ENCODE measurements around the gene ACY1. TPM values are rescaled to one million over a fixed set of nuclear protein-coding genes. Genes with fewer than 3 reads are reported as not detected.
A peak's percentile ranks its signal among the peaks of the same experiment; 100 is the strongest.

The ACY1 gene
- total and polyA plus RNA-seq, 2 of the 13 experiments (the other 11 are each of a cell fraction or from before 2014, with no cell fraction given): 113 to 162 TPM

DNA sequence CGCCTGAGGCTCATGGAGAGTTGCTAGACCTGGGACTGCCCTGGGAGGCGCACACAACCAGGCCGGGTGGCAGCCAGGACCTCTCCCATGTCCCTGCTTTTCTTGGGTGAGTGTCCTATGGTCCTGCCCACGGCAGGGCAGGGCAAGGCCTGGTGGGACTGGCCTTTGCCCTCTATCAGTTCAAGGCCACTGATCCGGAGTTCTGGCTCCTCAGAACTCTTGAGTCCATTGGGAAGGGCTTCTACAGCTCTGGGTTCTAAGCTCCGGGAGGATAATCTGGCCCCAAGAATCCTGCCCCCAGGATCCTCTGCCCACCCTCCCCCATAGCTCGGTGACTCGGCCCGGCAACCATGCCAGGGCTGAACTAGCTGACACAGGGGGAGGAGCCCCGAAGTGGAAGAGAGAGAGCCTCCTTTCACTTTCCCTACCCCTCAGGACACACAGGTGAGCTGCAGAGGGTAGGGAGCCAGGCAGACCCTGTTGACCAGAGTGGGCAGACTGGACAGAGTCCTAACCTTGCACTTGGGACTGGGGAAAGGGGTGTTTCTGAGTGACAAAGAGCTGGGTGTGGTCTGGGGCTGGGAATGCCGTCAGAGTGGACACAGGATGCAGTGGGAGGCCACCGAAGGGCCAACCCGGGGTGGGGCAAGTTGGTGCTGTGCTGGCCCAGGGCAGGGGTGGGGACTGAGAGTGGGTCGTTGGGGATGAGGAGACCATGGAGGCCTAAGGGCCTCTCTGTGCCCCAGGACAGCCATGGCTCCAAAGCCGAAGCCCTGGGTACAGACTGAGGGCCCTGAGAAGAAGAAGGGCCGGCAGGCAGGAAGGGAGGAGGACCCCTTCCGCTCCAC lies 40.5 kb upstream of the ACY1 start (continued):
- TF ChIP-seq, protein P1, sequence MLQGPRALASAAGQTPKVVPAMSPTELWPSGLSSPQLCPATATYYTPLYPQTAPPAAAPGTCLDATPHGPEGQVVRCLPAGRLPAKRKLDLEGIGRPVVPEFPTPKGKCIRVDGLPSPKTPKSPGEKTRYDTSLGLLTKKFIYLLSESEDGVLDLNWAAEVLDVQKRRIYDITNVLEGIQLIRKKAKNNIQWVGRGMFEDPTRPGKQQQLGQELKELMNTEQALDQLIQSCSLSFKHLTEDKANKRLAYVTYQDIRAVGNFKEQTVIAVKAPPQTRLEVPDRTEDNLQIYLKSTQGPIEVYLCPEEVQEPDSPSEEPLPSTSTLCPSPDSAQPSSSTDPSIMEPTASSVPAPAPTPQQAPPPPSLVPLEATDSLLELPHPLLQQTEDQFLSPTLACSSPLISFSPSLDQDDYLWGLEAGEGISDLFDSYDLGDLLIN (CRISPR knock-in tag; IDR thresholded peaks at IDR 0.05; ENCODE audit: borderline replicate concordance): no peak
- TF ChIP-seq, protein P2, sequence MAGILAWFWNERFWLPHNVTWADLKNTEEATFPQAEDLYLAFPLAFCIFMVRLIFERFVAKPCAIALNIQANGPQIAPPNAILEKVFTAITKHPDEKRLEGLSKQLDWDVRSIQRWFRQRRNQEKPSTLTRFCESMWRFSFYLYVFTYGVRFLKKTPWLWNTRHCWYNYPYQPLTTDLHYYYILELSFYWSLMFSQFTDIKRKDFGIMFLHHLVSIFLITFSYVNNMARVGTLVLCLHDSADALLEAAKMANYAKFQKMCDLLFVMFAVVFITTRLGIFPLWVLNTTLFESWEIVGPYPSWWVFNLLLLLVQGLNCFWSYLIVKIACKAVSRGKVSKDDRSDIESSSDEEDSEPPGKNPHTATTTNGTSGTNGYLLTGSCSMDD (CRISPR knock-in tag; IDR thresholded peaks at IDR 0.05): no peak
- TF ChIP-seq ZNF567 (CRISPR knock-in tag; IDR thresholded peaks at IDR 0.05; ENCODE audit: borderline replicate concordance) (no peak), MTF1 (CRISPR knock-in tag; IDR thresholded peaks at IDR 0.05) (no peak), CREB1 (IDR thresholded peaks at IDR 0.05) (no peak), CREB1 (CRISPR knock-in tag; IDR thresholded peaks at IDR 0.05) (no peak), AGO1 (IDR thresholded peaks at IDR 0.05; ENCODE audit: low read depth, low read length, poor library complexity, severe bottlenecking) (no peak), ZNF570 (CRISPR knock-in tag; IDR thresholded peaks at IDR 0.05; ENCODE audit: borderline replicate concordance) (no peak), BRCA1 (CRISPR knock-in tag; IDR thresholded peaks at IDR 0.05) (no peak), ZBTB8A (CRISPR knock-in tag; IDR thresholded peaks at IDR 0.05; ENCODE audit: borderline replicate concordance, low read depth) (no peak), SRSF9 (IDR thresholded peaks at IDR 0.05; ENCODE audit: borderline replicate concordance, insufficient read depth, low read depth, low read length, poor library complexity, severe bottlenecking) (no peak), SP1 (IDR thresholded peaks at IDR 0.05) (no peak), SP1 (CRISPR knock-in tag; IDR thresholded peaks at IDR 0.05) (no peak), ZNF468 (CRISPR knock-in tag; IDR thresholded peaks at IDR 0.05) (no peak), ARHGAP35 (CRISPR knock-in tag; IDR thresholded peaks at IDR 0.05; ENCODE audit: borderline replicate concordance) (0 out of 2 replicates have a peak, but pooled peaks have one; percentile 6), SNAPC2 (CRISPR knock-in tag; IDR thresholded peaks at IDR 0.05) (0 out of 2 replicates have a peak, but pooled peaks have one; percentile 18), ZNF121 (CRISPR knock-in tag; IDR thresholded peaks at IDR 0.05) (no peak)
- TF ChIP-seq, protein P3, sequence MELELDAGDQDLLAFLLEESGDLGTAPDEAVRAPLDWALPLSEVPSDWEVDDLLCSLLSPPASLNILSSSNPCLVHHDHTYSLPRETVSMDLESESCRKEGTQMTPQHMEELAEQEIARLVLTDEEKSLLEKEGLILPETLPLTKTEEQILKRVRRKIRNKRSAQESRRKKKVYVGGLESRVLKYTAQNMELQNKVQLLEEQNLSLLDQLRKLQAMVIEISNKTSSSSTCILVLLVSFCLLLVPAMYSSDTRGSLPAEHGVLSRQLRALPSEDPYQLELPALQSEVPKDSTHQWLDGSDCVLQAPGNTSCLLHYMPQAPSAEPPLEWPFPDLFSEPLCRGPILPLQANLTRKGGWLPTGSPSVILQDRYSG (CRISPR knock-in tag; IDR thresholded peaks at IDR 0.05): no peak
- TF ChIP-seq, protein P4, sequence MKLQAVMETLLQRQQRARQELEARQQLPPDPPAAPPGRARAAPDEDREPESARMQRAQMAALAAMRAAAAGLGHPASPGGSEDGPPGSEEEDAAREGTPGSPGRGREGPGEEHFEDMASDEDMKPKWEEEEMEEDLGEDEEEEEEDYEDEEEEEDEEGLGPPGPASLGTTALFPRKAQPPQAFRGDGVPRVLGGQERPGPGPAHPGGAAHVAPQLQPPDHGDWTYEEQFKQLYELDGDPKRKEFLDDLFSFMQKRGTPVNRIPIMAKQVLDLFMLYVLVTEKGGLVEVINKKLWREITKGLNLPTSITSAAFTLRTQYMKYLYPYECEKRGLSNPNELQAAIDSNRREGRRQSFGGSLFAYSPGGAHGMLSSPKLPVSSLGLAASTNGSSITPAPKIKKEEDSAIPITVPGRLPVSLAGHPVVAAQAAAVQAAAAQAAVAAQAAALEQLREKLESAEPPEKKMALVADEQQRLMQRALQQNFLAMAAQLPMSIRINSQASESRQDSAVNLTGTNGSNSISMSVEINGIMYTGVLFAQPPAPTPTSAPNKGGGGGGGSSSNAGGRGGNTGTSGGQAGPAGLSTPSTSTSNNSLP (IDR thresholded peaks at IDR 0.05; ENCODE audit: low read depth, low read length): no peak; the same call in 1 of the 2 replicates
- TF ChIP-seq, protein P5, sequence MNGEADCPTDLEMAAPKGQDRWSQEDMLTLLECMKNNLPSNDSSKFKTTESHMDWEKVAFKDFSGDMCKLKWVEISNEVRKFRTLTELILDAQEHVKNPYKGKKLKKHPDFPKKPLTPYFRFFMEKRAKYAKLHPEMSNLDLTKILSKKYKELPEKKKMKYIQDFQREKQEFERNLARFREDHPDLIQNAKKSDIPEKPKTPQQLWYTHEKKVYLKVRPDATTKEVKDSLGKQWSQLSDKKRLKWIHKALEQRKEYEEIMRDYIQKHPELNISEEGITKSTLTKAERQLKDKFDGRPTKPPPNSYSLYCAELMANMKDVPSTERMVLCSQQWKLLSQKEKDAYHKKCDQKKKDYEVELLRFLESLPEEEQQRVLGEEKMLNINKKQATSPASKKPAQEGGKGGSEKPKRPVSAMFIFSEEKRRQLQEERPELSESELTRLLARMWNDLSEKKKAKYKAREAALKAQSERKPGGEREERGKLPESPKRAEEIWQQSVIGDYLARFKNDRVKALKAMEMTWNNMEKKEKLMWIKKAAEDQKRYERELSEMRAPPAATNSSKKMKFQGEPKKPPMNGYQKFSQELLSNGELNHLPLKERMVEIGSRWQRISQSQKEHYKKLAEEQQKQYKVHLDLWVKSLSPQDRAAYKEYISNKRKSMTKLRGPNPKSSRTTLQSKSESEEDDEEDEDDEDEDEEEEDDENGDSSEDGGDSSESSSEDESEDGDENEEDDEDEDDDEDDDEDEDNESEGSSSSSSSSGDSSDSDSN (CRISPR knock-in tag; IDR thresholded peaks at IDR 0.05): 0 out of 2 replicates have a peak, but pooled peaks have one; percentile 6

Data from HepG2 (cell line).